HUDEP-2 (cell line): ENCODE data around the gene ITSN1.
"Not testable (repeated sequence)": the region's sequence is repeated elsewhere in the genome, so short reads cannot be mapped to it uniquely, and the experiment has no call there.

ENCODE experiments used
- DNase-seq, 76 experiments: peaks; one replicate each; lab custom pipeline; 2025; ENCODE audit not compliant: unreplicated experiment in 76 of 76; lab: John Stamatoyannopoulos, UW

ITSN1 gene

GRCh38 chr21:33856893-33857527, 214.7 kb downstream of the ITSN1 start:
- no peak for DNase-seq

DNA sequence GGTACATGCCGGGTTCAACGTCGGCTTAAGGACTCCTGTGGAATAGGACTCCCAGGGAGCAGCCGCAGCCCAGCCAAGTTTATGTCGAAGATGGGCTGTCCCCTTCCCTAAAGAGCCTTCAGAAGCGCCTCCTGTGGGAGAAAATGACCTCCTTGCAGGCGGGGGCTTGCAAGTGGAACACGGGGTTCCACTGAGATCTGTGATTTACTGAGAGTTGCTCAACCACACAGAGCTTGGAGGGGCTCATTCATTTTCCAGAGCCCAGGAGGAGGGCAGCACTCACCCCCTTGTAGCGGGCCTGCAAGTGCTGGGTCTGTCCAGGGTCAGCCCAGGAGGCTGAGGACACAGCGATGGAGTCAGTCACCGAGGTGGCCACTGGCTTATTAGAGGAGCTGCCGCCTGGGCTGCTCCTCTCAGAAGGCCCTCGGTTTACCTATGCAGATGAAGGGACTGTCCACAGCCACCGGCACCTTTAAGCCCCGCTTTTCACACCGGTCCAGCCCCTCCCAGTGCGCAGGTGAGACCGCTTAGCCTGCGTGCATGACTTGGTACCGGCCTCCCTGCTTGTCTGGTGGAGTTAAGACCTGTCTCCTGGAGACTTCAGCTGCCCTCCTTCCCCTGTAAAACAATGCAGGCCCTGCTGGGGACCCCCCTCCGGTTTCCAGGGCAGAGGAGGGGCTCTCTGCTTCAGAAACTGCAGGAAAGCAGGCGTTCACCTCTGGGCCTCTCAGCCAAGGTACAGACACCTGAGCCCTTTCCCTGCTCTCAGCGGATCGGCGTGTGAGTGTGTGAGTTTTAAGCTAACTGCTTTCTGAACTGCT, 215.8 kb downstream of the ITSN1 start:
- DNase-seq: no peak

- no peak for DNase-seq
Measured at GRCh38 chr21:33858667-33859372, 216.5 kb downstream of the ITSN1 start.

DNA sequence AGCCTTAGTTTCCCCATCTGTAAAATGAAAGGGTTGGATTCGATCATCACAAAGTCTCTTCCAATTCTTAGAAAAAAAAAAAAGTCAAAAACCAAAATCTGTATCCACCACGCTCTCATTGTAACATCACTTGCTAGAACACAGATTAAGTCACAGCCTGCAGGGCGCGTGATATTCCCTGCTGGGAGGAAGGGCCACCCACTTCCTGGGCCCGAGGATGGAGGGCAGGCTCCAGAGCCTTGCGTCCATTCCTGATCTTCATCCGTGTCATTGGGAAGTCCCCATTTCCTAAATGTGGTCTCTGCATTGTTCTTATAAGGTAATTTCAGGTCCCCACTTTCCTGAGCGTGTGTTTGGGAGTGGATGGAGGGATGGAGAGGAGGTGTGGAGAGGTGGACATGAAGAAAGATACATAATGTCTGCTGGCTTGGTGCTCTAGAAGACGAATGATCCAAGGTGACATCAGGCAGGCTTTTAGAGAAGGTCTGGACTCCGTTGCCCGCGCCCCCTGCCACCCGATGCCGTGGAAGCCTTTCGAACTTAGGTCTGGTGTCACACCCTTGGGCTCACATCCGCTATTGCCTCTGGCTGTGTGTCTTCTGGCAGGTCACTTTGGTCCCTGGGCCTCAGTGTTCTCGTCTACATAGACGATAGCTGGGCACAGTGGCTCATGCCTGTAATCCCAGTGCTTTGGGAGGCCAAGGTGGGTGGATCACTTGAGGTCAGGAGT, 217.2 kb downstream of the ITSN1 start:
- no peak for DNase-seq

GRCh38 chr21:33860332-33860879, 218.1 kb downstream of the ITSN1 start:
- no peak for DNase-seq

GRCh38 chr21:33861125-33861524, 218.8 kb downstream of the ITSN1 start:
- no peak for DNase-seq

- not testable (repeated sequence) for DNase-seq
Measured at GRCh38 chr21:33863191-33863590, 220.9 kb downstream of the ITSN1 start.

- no peak for DNase-seq
Measured at GRCh38 chr21:33864150-33864549, 221.8 kb downstream of the ITSN1 start.

GRCh38 chr21:33865176-33865575, 222.9 kb downstream of the ITSN1 start:
- DNase-seq: no peak

- DNase-seq: no peak
Measured at GRCh38 chr21:33865996-33866575, 223.8 kb downstream of the ITSN1 start.

GRCh38 chr21:33866826-33867225, 224.5 kb downstream of the ITSN1 start:
- no peak for DNase-seq

DNA sequence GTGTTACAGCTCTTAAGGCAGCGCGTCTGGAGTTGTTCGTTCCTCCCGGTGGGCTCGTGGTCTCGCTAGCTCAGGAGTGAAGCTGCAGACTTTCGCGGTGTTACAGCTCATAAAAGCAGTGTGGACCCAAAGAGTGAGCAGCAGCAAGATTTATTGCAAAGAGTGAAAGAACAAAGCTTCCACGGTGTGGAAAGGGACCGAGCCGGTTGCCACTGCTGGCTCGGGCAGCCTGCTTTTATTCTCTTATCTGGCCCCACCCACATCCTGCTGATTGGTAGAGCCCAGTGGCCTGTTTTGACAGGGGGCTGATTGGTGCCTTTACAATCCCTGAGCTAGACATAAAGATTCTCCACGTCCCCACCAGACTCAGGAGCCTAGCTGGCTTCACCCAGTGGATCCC, 225.6 kb downstream of the ITSN1 start:
- DNase-seq: not testable (repeated sequence)

- no peak for DNase-seq
Measured at GRCh38 chr21:33869873-33870272, 227.6 kb downstream of the ITSN1 start.

GRCh38 chr21:33870768-33871167, 228.5 kb downstream of the ITSN1 start:
- DNase-seq: peak in 3 of 76 experiments; percentile 5 to 42 (median 16)

DNA sequence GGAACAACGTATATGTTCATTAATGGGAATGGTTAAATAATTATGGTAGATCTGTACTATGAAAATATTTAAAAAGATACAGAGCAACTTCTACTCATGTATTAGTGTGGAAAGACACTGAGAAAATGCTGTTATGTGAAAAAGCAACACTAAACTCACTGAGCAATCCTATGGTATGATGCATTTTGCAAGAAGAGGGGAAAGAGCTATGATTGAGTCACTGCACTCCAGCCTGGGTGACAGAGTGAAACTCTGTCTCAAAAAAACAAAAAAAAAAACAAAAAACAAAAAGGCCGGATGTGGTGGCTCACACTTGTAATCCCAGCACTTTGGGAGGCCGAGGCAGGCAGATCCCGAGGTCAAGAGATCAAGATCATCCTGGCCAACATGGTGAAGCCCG, 228.9 kb downstream of the ITSN1 start:
- DNase-seq: no peak

GRCh38 chr21:33872881-33873515, 230.7 kb downstream of the ITSN1 start:
- DNase-seq: no peak

GRCh38 chr21:33874161-33874560, 231.9 kb downstream of the ITSN1 start:
- DNase-seq: no peak

- no peak for DNase-seq
Measured at GRCh38 chr21:33875026-33875695, 232.9 kb downstream of the ITSN1 start.

GRCh38 chr21:33878824-33879223, 236.5 kb downstream of the ITSN1 start:
- no peak for DNase-seq
